Activated T-cell treated with anti-CD3 and anti-CD28 coated beads, Interleukin-2, amount 50 U/mL, for 24 hours (primary cell): Measurements from ENCODE around the gene EYA2.

Experiments
- DNase-seq: peaks from one replicate; pipeline ENCODE4 v3.0.0-alpha.2; 2020
- H3K27ac Mint-ChIP-seq: 2 replicates; pipeline ENCODE4 v1.8.0; 2020; ENCODE audit warnings: mild to moderate bottlenecking, mixed read lengths
- H3K27me3 Mint-ChIP-seq: 2 replicates; pipeline ENCODE4 v1.8.0; 2020; ENCODE audit warnings: mixed read lengths
- H3K36me3 Mint-ChIP-seq: 2 replicates; pipeline ENCODE4 v1.8.0; 2020; ENCODE audit warnings: low read depth, mixed read lengths
- H3K4me1 Mint-ChIP-seq: 2 replicates; pipeline ENCODE4 v1.8.0; 2020; ENCODE audit warnings: low read depth, mixed read lengths
- H3K4me3 Mint-ChIP-seq: 2 replicates; pipeline ENCODE4 v1.8.0; 2020; ENCODE audit warnings: mild to moderate bottlenecking, moderate library complexity, mixed read lengths
- H3K9me3 Mint-ChIP-seq: 2 replicates; pipeline ENCODE4 v1.8.0; 2020; ENCODE audit warnings: mixed read lengths

EYA2 gene

GRCh38 chr20:47139934-47140535, 245.4 kb downstream of the EYA2 start:
- no peaks in the 10 kb centered on the region for H3K36me3 Mint-ChIP-seq
- no peak overlapping the region for H3K27ac Mint-ChIP-seq
- H3K27me3 Mint-ChIP-seq: peaks cover 4% of the 10 kb centered on the region
- no peak for DNase-seq
- H3K4me1 Mint-ChIP-seq: no peaks in the 10 kb centered on the region
- no peak overlapping the region for H3K4me3 Mint-ChIP-seq
- no peaks in the 10 kb centered on the region for H3K9me3 Mint-ChIP-seq

DNA sequence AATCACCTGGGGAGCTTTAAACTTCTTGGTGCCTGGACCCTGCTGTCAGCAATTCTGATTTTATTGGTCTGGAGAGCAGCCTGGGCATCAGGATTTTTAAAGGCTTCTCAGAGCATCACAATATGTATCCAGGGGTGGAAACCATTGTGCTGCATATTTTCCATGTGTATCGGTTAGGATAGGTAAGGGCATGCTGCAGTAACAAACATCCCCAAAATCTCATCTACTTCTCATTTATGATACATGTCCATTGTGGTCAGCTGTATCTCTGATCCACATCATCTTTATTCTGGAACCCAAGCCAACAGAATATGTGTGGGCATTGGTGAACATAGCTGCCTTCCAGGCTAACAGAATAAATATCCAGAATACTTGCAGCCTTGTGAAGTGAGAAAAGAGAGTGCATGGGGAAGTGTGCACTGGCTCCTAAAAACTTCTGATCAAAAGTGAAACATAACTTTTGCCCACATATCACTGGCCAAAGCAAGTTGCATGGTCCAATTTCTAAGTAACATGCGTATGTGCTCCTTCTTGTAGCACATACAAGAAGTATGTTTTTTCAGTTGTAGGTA, 246.8 kb downstream of the EYA2 start:
- H3K4me1 Mint-ChIP-seq: no peaks in the 10 kb centered on the region
- no peak overlapping the region for H3K27ac Mint-ChIP-seq
- no peak for DNase-seq

GRCh38 chr20:47141941-47142773, 247.5 kb downstream of the EYA2 start:
- Mint-ChIP-seq H3K4me1 (no peaks in the 10 kb centered on the region), H3K27me3 (peaks cover 13% of the 10 kb centered on the region), H3K27ac (no peak overlapping the region), H3K36me3 (no peaks in the 10 kb centered on the region), H3K9me3 (no peaks in the 10 kb centered on the region), H3K4me3 (no peak overlapping the region)
- no peak for DNase-seq

More for the DNA sequence above, 246.8 kb downstream of the EYA2 start:
- peaks cover 13% of the 10 kb centered on the region for H3K27me3 Mint-ChIP-seq
- H3K4me3 Mint-ChIP-seq: no peak overlapping the region
- no peaks in the 10 kb centered on the region for H3K9me3 Mint-ChIP-seq
- no peaks in the 10 kb centered on the region for H3K36me3 Mint-ChIP-seq

GRCh38 chr20:47142774-47143170, 248.1 kb downstream of the EYA2 start:
- no peaks in the 10 kb centered on the region for H3K36me3 Mint-ChIP-seq
- no peaks in the 10 kb centered on the region for H3K9me3 Mint-ChIP-seq
- H3K27me3 Mint-ChIP-seq: peaks cover 13% of the 10 kb centered on the region
- no peak for DNase-seq
- no peaks in the 10 kb centered on the region for H3K4me1 Mint-ChIP-seq
- no peak overlapping the region for H3K4me3 Mint-ChIP-seq
- H3K27ac Mint-ChIP-seq: no peak overlapping the region

- no peak for DNase-seq
- no peaks in the 10 kb centered on the region for H3K4me1 Mint-ChIP-seq
- no peaks in the 10 kb centered on the region for H3K9me3 Mint-ChIP-seq
- H3K27ac Mint-ChIP-seq: no peak overlapping the region
- H3K27me3 Mint-ChIP-seq: peaks cover 15% of the 10 kb centered on the region
- H3K36me3 Mint-ChIP-seq: no peaks in the 10 kb centered on the region
- H3K4me3 Mint-ChIP-seq: no peak overlapping the region
Observed at GRCh38 chr20:47143657-47144056, 249.0 kb downstream of the EYA2 start.

- Mint-ChIP-seq H3K4me1 (no peaks in the 10 kb centered on the region), H3K27me3 (peaks cover 15% of the 10 kb centered on the region), H3K36me3 (no peaks in the 10 kb centered on the region), H3K9me3 (no peaks in the 10 kb centered on the region), H3K27ac (no peak overlapping the region), H3K4me3 (no peak overlapping the region)
- DNase-seq: no peak
Observed at GRCh38 chr20:47144463-47144862, 249.8 kb downstream of the EYA2 start.

- no peak for DNase-seq
- H3K36me3 Mint-ChIP-seq: no peaks in the 10 kb centered on the region
Observed at GRCh38 chr20:47146686-47147085, 252.0 kb downstream of the EYA2 start.

GRCh38 chr20:47148059-47148458, 253.4 kb downstream of the EYA2 start:
- Mint-ChIP-seq H3K4me1 (no peaks in the 10 kb centered on the region), H3K4me3 (no peak overlapping the region), H3K9me3 (no peaks in the 10 kb centered on the region), H3K27ac (no peak overlapping the region), H3K36me3 (no peaks in the 10 kb centered on the region), H3K27me3 (peaks cover 15% of the 10 kb centered on the region)
- DNase-seq: no peak

More at GRCh38 chr20:47146686-47147085, 252.0 kb downstream of the EYA2 start:
- Mint-ChIP-seq H3K4me3 (no peak overlapping the region), H3K27ac (no peak overlapping the region), H3K27me3 (peaks cover 15% of the 10 kb centered on the region), H3K4me1 (no peaks in the 10 kb centered on the region), H3K9me3 (no peaks in the 10 kb centered on the region)

- Mint-ChIP-seq H3K4me1 (no peaks in the 10 kb centered on the region), H3K27me3 (peaks cover 17% of the 10 kb centered on the region), H3K9me3 (no peaks in the 10 kb centered on the region), H3K4me3 (no peak overlapping the region), H3K27ac (no peak overlapping the region), H3K36me3 (no peaks in the 10 kb centered on the region)
- no peak for DNase-seq
Observed at GRCh38 chr20:47149939-47150338, 255.3 kb downstream of the EYA2 start.

GRCh38 chr20:47150403-47151152, 255.9 kb downstream of the EYA2 start:
- Mint-ChIP-seq H3K27ac (no peak overlapping the region), H3K4me1 (no peaks in the 10 kb centered on the region), H3K4me3 (no peak overlapping the region), H3K36me3 (no peaks in the 10 kb centered on the region), H3K27me3 (peaks cover 13% of the 10 kb centered on the region), H3K9me3 (no peaks in the 10 kb centered on the region)
- no peak for DNase-seq

DNA sequence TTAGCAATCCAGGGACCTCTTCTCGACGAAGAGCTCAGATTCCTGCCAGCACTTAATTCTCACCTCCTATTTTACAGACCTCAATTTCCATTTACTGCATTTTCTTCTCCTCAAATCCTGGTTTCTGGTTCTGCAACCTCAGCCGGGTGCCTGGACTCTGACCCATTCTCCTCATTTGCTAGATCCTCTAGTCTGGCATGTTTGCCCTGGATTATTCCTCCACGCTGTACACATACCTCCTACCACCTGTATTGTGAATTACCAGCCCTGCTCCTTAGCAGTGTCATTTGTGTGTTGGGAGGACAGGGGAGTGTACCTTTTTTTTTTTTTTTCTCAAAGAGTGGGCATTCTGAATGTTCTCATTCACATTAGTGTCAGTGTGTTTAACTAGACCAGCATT, 257.4 kb downstream of the EYA2 start:
- Mint-ChIP-seq H3K27ac (no peak overlapping the region), H3K4me3 (no peak overlapping the region)

DNA sequence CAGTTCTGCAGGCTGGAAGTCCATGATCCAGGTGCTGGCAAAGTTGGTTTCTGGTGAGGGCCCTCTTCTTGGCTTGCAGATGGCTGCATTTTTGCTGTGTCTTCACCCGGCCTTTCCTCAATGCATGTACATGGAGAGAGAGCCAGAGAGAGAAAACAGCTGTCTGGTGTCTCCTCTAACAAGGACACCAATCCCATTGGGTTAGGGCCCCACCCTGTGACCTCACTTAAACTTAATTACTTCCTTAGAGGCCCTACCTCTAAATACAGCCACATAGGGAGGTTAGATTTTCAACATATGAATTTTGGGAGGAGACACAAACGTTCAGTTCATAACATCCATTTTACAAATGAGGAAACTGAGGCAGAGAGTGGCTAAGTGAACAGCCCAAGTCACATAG, 259.4 kb downstream of the EYA2 start:
- Mint-ChIP-seq H3K27me3 (peaks cover 13% of the 10 kb centered on the region), H3K27ac (no peak overlapping the region), H3K9me3 (no peaks in the 10 kb centered on the region), H3K4me1 (no peaks in the 10 kb centered on the region), H3K36me3 (no peaks in the 10 kb centered on the region), H3K4me3 (no peak overlapping the region)
- no peak for DNase-seq

More for the DNA sequence above, 257.4 kb downstream of the EYA2 start:
- H3K27me3 Mint-ChIP-seq: peaks cover 15% of the 10 kb centered on the region
- no peak for DNase-seq
- no peaks in the 10 kb centered on the region for H3K9me3 Mint-ChIP-seq
- H3K4me1 Mint-ChIP-seq: no peaks in the 10 kb centered on the region
- no peaks in the 10 kb centered on the region for H3K36me3 Mint-ChIP-seq

DNA sequence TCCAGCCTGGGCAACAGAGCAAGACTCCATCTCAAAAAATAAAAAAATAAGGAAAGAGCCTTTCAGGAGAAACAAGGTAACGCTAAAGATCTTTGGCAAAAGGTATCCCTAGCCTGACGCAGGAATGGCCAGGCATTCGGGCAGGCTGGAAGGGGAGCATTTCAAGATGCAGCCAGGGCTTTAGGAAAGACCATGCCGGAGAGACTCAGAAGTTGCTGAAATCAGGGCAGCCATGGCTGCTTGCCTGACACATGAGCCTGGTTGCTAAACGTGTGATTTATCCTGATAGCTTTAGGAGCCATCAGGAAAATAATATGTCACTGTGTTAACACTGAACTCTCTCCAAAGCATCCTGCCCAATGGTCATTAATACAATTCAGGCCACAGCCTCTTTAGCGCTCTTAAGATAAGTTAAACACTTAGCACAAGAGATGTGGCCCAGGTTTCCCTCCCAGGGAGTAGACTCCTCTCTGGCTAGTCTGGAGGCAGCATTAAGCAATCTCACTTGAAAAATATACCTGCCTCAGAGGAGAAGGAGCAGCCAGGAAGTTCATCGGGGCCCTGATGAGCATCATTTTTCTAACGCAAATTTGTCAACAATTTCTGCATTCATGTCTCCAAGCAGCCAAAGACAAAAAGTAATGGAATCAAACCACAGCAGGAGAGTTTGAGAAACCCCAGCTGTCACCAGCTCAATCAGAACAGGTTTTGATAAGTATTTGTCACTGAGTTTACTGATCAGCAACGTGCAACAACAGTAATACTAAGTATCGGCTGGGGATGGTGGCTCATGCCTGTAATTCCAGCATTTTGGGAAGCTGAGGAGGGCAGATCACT, 261.9 kb downstream of the EYA2 start:
- Mint-ChIP-seq H3K27me3 (peaks cover 13% of the 10 kb centered on the region), H3K4me3 (no peak overlapping the region), H3K9me3 (no peaks in the 10 kb centered on the region), H3K4me1 (no peaks in the 10 kb centered on the region), H3K36me3 (no peaks in the 10 kb centered on the region), H3K27ac (no peak overlapping the region)
- DNase-seq: no peak

GRCh38 chr20:47159166-47159565, 264.5 kb downstream of the EYA2 start:
- Mint-ChIP-seq H3K4me1 (no peaks in the 10 kb centered on the region), H3K27me3 (peaks cover 9% of the 10 kb centered on the region), H3K9me3 (no peaks in the 10 kb centered on the region), H3K27ac (no peak overlapping the region), H3K4me3 (no peak overlapping the region), H3K36me3 (no peaks in the 10 kb centered on the region)
- no peak for DNase-seq
